CD4-positive, alpha-beta T cell treated with Interleukin-12 subunit alpha and Interleukin-12 subunit beta, for 1 hour (primary cell): ENCODE measurements around the gene WDR90.

Source experiments
- DNase-seq: peaks from one replicate; pipeline ENCODE4 v3.0.0-alpha.2; 2020

Gene WDR90

DNA sequence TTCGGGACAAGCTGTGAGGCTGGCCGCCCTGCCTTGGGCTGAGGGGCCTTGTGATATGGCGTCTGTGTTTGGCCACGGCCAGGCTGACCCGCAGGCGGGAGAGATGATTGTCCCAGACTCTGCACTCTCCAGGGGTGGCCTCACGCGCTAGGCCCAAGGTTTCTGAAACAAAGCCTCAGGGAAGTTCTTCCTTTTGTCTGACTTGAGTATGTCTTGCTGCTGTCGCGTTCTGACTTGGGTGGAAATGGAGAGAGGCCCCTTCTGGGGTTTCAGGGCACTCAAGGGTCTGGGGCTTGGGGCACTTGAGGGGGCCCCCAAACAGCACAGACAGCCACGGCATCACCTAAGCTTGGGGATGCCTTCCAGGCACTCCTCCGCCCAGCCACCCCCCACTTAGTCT lies 61.9 kb downstream of the WDR90 start:
- DNase-seq: no peak

- DNase-seq: peak; percentile 82
These were observed 62.6 kb downstream of the WDR90 start for GRCh38 chr16:711548-712320.

DNA sequence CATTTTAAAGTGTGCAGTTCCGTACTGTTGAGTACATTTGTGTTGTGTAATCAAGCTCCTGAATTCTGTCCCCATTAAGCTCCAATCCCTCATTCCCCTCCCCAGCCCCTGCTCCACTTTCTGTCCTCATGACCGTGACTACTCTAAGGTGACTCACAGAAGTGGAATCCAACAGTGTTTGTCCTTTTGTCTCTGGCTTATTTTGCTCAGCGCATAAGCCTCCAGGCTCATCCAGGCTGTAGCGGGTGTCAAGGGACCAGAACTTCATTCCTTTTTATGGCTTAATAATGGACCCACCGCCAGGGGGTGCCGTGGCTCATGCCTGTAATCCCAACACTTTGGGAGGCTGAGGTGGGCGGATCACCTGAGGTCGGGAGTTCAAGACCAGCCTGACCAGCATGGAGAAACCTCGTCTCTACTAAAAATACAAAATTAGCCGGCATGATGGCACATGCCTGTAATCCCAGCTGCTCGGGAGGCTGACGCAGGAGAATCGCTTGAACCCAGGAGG lies 63.6 kb downstream of the WDR90 start:
- DNase-seq: peak; percentile 55

GRCh38 chr16:714079-714478 lies 64.9 kb downstream of the WDR90 start:
- no peak for DNase-seq

GRCh38 chr16:714558-715476 lies 65.7 kb downstream of the WDR90 start, which contains the start of gene METRN:
Gene METRN, plus strand, starts transcription at chr16:715118. Its CDS starts 172 bp downstream, at chr16:715290.
- DNase-seq: peak; percentile 91

- no peak for DNase-seq
These were observed 66.5 kb downstream of the WDR90 start for GRCh38 chr16:715477-716199.

DNA sequence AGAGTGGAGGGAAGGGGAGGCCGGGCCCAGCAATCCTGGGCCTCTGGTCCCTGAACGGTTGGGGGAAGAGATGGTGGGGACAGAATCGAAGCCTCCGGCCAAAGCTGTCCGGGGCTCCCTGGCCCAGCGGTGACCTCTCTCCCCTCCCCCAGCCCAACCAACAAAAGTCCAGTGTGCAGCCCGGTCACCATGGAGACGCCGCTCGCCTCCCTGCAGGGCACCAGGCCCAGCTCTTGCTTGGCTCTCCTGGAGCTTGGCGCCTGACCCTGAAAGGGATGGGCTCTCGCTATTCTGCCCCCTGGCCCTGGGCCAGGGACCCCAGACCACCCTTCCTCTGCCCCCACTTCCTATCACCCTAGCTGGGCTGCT lies 67.0 kb downstream of the WDR90 start:
- DNase-seq: no peak

- no peak for DNase-seq
These were observed 67.7 kb downstream of the WDR90 start for GRCh38 chr16:716768-717325.
